Neural cell (in vitro differentiated cells): Measurements from ENCODE around the gene ZNF311. TPM values are rescaled to one million over a fixed set of nuclear protein-coding genes. Genes with fewer than 3 reads are reported as not detected.

Experiments used
- H2AFZ ChIP-seq: fragments of 200-600, 300-800 bp; sonication (generic), shearing (Covaris generic); 2 replicates; pipeline ENCODE4 v1.6.0; 2014; ENCODE audit warnings: low read depth, mild to moderate bottlenecking, antibody characterized with exemption, low read length, moderate library complexity
- H3F3A ChIP-seq: fragments of 200-600 bp; shearing (Covaris generic); 2 replicates; pipeline ENCODE4 v1.6.1; 2016; ENCODE audit warnings: mild to moderate bottlenecking, moderate library complexity, mixed read lengths, antibody characterized with exemption, low read length; ENCODE audit not compliant: insufficient read depth, poor library complexity, severe bottlenecking
- H3K27ac ChIP-seq: fragments of 200-600, 300-800 bp; sonication (generic), shearing (Covaris generic); 2 replicates; pipeline ENCODE4 v1.5.1; 2014; ENCODE audit warnings: mild to moderate bottlenecking, low read length, moderate library complexity
- H3K27me3 ChIP-seq: fragments of 300-800, 200-600 bp; sonication (generic), shearing (Covaris generic); 2 replicates; pipeline ENCODE4 v1.6.0; 2014; ENCODE audit warnings: mild to moderate bottlenecking, low read depth, low read length, moderate library complexity; ENCODE audit not compliant: insufficient read depth
- H3K36me3 ChIP-seq: fragments of 300-800, 200-600 bp; sonication (generic), shearing (Covaris generic); 2 replicates; pipeline ENCODE4 v1.5.1; 2014; ENCODE audit warnings: mild to moderate bottlenecking, antibody characterized with exemption, low read length, moderate library complexity; ENCODE audit not compliant: insufficient read depth
- H3K4me2 ChIP-seq: fragments of 300-800, 200-600 bp; sonication (generic), shearing (Covaris generic); 2 replicates; pipeline ENCODE4 v1.6.0; 2014; ENCODE audit warnings: mild to moderate bottlenecking, low read length
- H3K4me3 ChIP-seq: fragments of 300-800, 200-600 bp; sonication (generic), shearing (Covaris generic); 2 replicates; pipeline ENCODE4 v1.5.1; 2014; ENCODE audit warnings: mild to moderate bottlenecking, low read length, moderate library complexity
- H3K79me2 ChIP-seq: fragments of 200-600 bp; shearing (Covaris generic); replicated peaks from 2 replicates; pipeline ENCODE4 v1.6.0; 2014; ENCODE audit warnings: mild to moderate bottlenecking, low read length, moderate library complexity; ENCODE audit not compliant: insufficient read depth
- H3K9ac ChIP-seq: fragments of 300-800, 200-600 bp; sonication (generic), shearing (Covaris generic); 2 replicates; pipeline ENCODE4 v1.6.1; 2016; ENCODE audit warnings: mild to moderate bottlenecking, low read length, mixed read lengths
- H3K9me2 ChIP-seq: fragments of 200-600 bp; shearing (Covaris generic); 2 replicates; pipeline ENCODE4 v1.6.1; 2016; ENCODE audit warnings: mild to moderate bottlenecking, low read length, mixed read lengths; ENCODE audit not compliant: insufficient read depth
- H3K9me3 ChIP-seq: fragments of 200-600, 300-800 bp; sonication (generic), shearing (Covaris generic); 2 replicates; pipeline ENCODE4 v1.6.1; 2016; ENCODE audit warnings: mild to moderate bottlenecking, mixed run types, low read length, moderate library complexity, mixed read lengths
- H4K20me1 ChIP-seq: fragments of 200-600 bp; shearing (Covaris generic); 2 replicates; pipeline ENCODE4 v1.6.1; 2016; ENCODE audit warnings: mild to moderate bottlenecking, mixed run types; ENCODE audit not compliant: insufficient read depth
- EP300 ChIP-seq: fragments of 450-650 bp; conservative IDR thresholded peaks from 2 replicates; pipeline ENCODE4 v1.6.1; 2014; ENCODE audit warnings: antibody characterized with exemption, mild to moderate bottlenecking, moderate library complexity; ENCODE audit not compliant: poor library complexity, severe bottlenecking
- EZH2 ChIP-seq: fragments of 200-600, 300-800 bp; shearing (Covaris generic), sonication (generic); IDR thresholded peaks from 2 replicates; pipeline ENCODE4 v1.6.1; 2014; ENCODE audit warnings: antibody characterized with exemption, low read length, borderline replicate concordance, mild to moderate bottlenecking; ENCODE audit not compliant: insufficient read depth, poor library complexity, severe bottlenecking
- MXI1 ChIP-seq: fragments of 450-650 bp; conservative IDR thresholded peaks from 2 replicates; pipeline ENCODE4 v1.6.1; 2014; ENCODE audit warnings: antibody characterized with exemption, mild to moderate bottlenecking; ENCODE audit not compliant: poor library complexity, severe bottlenecking
- POLR2AphosphoS5 ChIP-seq: IDR thresholded peaks from 2 replicates; pipeline ENCODE4 v1.6.1; 2012
- RAD21 ChIP-seq: fragments of 450-650 bp; conservative IDR thresholded peaks from 2 replicates; pipeline ENCODE4 v1.6.1; 2014; ENCODE audit warnings: antibody characterized with exemption, mild to moderate bottlenecking, moderate library complexity
- SMC3 ChIP-seq: fragments of 450-650 bp; conservative IDR thresholded peaks from 2 replicates; pipeline ENCODE4 v1.6.1; 2014; ENCODE audit warnings: antibody characterized with exemption, mild to moderate bottlenecking, moderate library complexity; ENCODE audit not compliant: poor library complexity
- TAF1 ChIP-seq: IDR thresholded peaks from 2 replicates; pipeline ENCODE4 v1.6.1; 2012; ENCODE audit warnings: low read depth
- polyA plus RNA-seq: library from polyadenylated mRNA; depleted of rRNA; stranded (reverse); fragments of >200 nt; gene quantifications from 2 replicates; pipeline ENCODE4 v1.2.3, GENCODE V29; 2014
- TF ChIP-seq, protein P1 (sequence below): IDR thresholded peaks from 2 replicates; pipeline ENCODE4 v1.6.1; 2012; ENCODE audit warnings: borderline replicate concordance
- TF ChIP-seq, protein P2 (sequence below): fragments of 450-650 bp; IDR thresholded peaks from 2 replicates; pipeline ENCODE4 v1.5.1; 2014; ENCODE audit warnings: antibody characterized with exemption, mild to moderate bottlenecking, moderate library complexity; ENCODE audit not compliant: poor library complexity, severe bottlenecking

ZNF311 gene
- polyA plus RNA-seq, 1 donor from 2014 or later: 4.6 TPM

DNA sequence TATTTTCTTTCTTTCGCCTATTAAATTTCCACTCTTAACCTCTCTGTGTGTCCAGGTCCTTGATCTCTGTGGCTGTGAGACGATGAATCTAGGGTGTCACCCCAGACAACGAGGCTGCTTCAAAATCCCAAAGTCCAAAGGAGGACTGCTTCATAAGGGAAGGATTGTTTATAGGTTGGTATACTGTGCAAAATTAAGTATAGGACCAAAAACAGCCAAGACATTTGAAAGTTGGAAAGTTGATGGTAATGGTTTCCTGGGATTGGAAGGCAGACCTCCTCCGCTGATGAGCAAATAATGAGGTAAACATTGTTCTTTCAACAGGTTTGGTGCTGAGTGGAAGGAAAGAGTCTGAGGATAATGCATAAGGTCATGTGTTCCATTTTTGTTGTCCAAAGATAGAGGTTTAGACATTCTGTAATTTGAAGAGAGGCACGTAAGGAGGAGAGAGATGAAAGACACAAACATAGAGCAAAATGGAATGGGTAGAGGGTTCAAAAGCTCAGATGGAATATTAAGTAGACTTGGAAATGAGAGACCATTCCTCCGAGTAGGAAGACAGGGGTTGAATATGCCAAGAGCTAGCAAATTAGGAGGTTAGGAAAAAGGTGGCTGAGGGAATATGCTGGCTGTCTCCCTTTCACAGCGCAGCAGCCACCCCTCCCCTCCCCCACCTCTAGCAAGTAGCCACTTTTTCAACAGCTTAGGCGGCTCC lies 24.8 kb downstream of the ZNF311 start:
- peak overlapping the region; percentile 52 for H3K9ac ChIP-seq
- H3K79me2 ChIP-seq: no peaks in the 10 kb centered on the region
- peak overlapping the region; percentile 69 for H3K4me3 ChIP-seq
- peak overlapping the region; percentile 49 for H3K27ac ChIP-seq
- H3K27me3 ChIP-seq: no peaks in the 10 kb centered on the region
- peak overlapping the region; percentile 64 for H3K4me2 ChIP-seq
- H2AFZ ChIP-seq: peak overlapping the region; percentile 12
- no peaks in the 10 kb centered on the region for H4K20me1 ChIP-seq
- H3K36me3 ChIP-seq: no peaks in the 10 kb centered on the region
- H3K9me2 ChIP-seq: no peaks in the 10 kb centered on the region
- no peak for TF ChIP-seq MXI1
- no peak for TF ChIP-seq RAD21
- TF ChIP-seq EP300: no peak
- TF ChIP-seq SMC3: no peak
- TF ChIP-seq, protein P1, sequence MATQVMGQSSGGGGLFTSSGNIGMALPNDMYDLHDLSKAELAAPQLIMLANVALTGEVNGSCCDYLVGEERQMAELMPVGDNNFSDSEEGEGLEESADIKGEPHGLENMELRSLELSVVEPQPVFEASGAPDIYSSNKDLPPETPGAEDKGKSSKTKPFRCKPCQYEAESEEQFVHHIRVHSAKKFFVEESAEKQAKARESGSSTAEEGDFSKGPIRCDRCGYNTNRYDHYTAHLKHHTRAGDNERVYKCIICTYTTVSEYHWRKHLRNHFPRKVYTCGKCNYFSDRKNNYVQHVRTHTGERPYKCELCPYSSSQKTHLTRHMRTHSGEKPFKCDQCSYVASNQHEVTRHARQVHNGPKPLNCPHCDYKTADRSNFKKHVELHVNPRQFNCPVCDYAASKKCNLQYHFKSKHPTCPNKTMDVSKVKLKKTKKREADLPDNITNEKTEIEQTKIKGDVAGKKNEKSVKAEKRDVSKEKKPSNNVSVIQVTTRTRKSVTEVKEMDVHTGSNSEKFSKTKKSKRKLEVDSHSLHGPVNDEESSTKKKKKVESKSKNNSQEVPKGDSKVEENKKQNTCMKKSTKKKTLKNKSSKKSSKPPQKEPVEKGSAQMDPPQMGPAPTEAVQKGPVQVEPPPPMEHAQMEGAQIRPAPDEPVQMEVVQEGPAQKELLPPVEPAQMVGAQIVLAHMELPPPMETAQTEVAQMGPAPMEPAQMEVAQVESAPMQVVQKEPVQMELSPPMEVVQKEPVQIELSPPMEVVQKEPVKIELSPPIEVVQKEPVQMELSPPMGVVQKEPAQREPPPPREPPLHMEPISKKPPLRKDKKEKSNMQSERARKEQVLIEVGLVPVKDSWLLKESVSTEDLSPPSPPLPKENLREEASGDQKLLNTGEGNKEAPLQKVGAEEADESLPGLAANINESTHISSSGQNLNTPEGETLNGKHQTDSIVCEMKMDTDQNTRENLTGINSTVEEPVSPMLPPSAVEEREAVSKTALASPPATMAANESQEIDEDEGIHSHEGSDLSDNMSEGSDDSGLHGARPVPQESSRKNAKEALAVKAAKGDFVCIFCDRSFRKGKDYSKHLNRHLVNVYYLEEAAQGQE: no peak
- no peak for TF ChIP-seq EZH2
- TF ChIP-seq TAF1: no peak
- TF ChIP-seq, protein P2, sequence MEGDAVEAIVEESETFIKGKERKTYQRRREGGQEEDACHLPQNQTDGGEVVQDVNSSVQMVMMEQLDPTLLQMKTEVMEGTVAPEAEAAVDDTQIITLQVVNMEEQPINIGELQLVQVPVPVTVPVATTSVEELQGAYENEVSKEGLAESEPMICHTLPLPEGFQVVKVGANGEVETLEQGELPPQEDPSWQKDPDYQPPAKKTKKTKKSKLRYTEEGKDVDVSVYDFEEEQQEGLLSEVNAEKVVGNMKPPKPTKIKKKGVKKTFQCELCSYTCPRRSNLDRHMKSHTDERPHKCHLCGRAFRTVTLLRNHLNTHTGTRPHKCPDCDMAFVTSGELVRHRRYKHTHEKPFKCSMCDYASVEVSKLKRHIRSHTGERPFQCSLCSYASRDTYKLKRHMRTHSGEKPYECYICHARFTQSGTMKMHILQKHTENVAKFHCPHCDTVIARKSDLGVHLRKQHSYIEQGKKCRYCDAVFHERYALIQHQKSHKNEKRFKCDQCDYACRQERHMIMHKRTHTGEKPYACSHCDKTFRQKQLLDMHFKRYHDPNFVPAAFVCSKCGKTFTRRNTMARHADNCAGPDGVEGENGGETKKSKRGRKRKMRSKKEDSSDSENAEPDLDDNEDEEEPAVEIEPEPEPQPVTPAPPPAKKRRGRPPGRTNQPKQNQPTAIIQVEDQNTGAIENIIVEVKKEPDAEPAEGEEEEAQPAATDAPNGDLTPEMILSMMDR: no peak
- TF ChIP-seq POLR2AphosphoS5: no peak
- H3K9me3 ChIP-seq: no peaks in the 10 kb centered on the region
- H3F3A ChIP-seq: no peaks in the 10 kb centered on the region

DNA sequence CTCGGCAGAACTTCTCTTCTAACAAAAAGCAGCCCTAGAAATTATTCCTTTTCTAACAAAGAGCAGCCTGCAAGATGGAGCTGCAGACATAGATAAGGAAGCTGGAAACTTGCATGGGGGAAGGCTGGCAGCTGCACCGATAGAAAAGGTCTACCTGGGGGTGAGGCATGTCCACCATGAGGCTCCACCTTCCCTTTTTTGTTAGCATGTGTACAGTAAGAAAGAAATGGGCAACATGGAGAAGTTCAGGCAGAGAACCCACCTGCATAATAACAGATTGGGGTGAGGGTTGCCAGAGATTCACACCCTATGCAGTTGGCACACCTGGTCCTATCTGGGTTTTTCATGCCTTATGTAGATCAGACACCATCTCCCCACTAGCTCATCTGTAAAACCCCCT lies 25.4 kb downstream of the ZNF311 start:
- no peak overlapping the region for H2AFZ ChIP-seq
- H3K4me2 ChIP-seq: no peak overlapping the region
- no peak overlapping the region for H3K4me3 ChIP-seq
- no peaks in the 10 kb centered on the region for H3F3A ChIP-seq
- no peaks in the 10 kb centered on the region for H3K36me3 ChIP-seq
- H3K79me2 ChIP-seq: no peaks in the 10 kb centered on the region
- H3K9me2 ChIP-seq: no peaks in the 10 kb centered on the region
- no peaks in the 10 kb centered on the region for H3K27me3 ChIP-seq
- H3K9ac ChIP-seq: no peak overlapping the region
- H3K27ac ChIP-seq: no peak overlapping the region
- no peak for TF ChIP-seq EZH2
- TF ChIP-seq, protein P1: no peak
- TF ChIP-seq EP300: no peak
- TF ChIP-seq, protein P2: no peak
- TF ChIP-seq MXI1: no peak
- TF ChIP-seq SMC3: no peak
- TF ChIP-seq TAF1: no peak
- H4K20me1 ChIP-seq: no peaks in the 10 kb centered on the region
- no peaks in the 10 kb centered on the region for H3K9me3 ChIP-seq
